CD1c-positive myeloid dendritic cell (primary cell): Measurements from ENCODE around the gene NEDD4L.
"Not testable (repeated sequence)": the region's sequence is repeated elsewhere in the genome, so short reads cannot be mapped to it uniquely, and the experiment has no call there.

Experiments
- DNase-seq: peaks from one replicate; pipeline ENCODE4 v3.0.0-alpha.2; 2016; ENCODE audit errors: extremely low spot score

Gene NEDD4L

GRCh38 chr18:58370612-58371011 lies 326.6 kb downstream of the NEDD4L start:
- DNase-seq: no peak

- DNase-seq: no peak
Observed at GRCh38 chr18:58373481-58373880, 329.5 kb downstream of the NEDD4L start.

GRCh38 chr18:58375051-58375450 lies 331.0 kb downstream of the NEDD4L start:
- no peak for DNase-seq

GRCh38 chr18:58378411-58379379 lies 334.7 kb downstream of the NEDD4L start:
- DNase-seq: no peak

GRCh38 chr18:58379443-58379842 lies 335.4 kb downstream of the NEDD4L start:
- DNase-seq: no peak

GRCh38 chr18:58380113-58380512 lies 336.1 kb downstream of the NEDD4L start:
- DNase-seq: not testable (repeated sequence)

GRCh38 chr18:58381676-58382411 lies 337.8 kb downstream of the NEDD4L start:
- no peak for DNase-seq

- no peak for DNase-seq
Observed at GRCh38 chr18:58382446-58382845, 338.4 kb downstream of the NEDD4L start.

GRCh38 chr18:58385472-58385871 lies 341.4 kb downstream of the NEDD4L start:
- no peak for DNase-seq

- DNase-seq: no peak
Observed at GRCh38 chr18:58386780-58387179, 342.8 kb downstream of the NEDD4L start.

- DNase-seq: no peak
Observed at GRCh38 chr18:58387716-58388115, 343.7 kb downstream of the NEDD4L start.

- no peak for DNase-seq
Observed at GRCh38 chr18:58388736-58389135, 344.7 kb downstream of the NEDD4L start.

GRCh38 chr18:58389745-58390144 lies 345.7 kb downstream of the NEDD4L start:
- DNase-seq: no peak

GRCh38 chr18:58390399-58390798 lies 346.4 kb downstream of the NEDD4L start:
- DNase-seq: no peak

- DNase-seq: no peak
Observed at GRCh38 chr18:58391231-58391825, 347.3 kb downstream of the NEDD4L start.

GRCh38 chr18:58391932-58392323 lies 347.9 kb downstream of the NEDD4L start:
- DNase-seq: no peak

- no peak for DNase-seq
Observed at GRCh38 chr18:58392324-58393000, 348.4 kb downstream of the NEDD4L start.

- DNase-seq: no peak
Observed at GRCh38 chr18:58393295-58393694, 349.3 kb downstream of the NEDD4L start.

GRCh38 chr18:58394046-58394445 lies 350.0 kb downstream of the NEDD4L start:
- DNase-seq: no peak

- DNase-seq: no peak
Observed at GRCh38 chr18:58394602-58395425, 350.8 kb downstream of the NEDD4L start.

- DNase-seq: no peak
Observed at GRCh38 chr18:58396144-58396543, 352.1 kb downstream of the NEDD4L start.
